Activated CD4-positive, alpha-beta T cell treated with anti-CD3 and anti-CD28 coated beads, Interleukin-2, amount 10 ng/mL, durations not matched to agents 24 days and 14 days (primary cell): ENCODE measurements around the gene MAMLD1. TPM values are rescaled to one million over a fixed set of nuclear protein-coding genes. Genes with fewer than 3 reads are reported as not detected.
A peak's percentile ranks its signal among the peaks of the same experiment; 100 is the strongest.

Experiments
- DNase-seq: peaks from one replicate; pipeline ENCODE4 v3.0.0; 2022
- H3K27ac Mint-ChIP-seq: one replicate; pipeline ENCODE4 v1.8.0; 2022; ENCODE audit warnings: mild to moderate bottlenecking, mixed read lengths
- H3K27me3 Mint-ChIP-seq: one replicate; pipeline ENCODE4 v1.8.0; 2022; ENCODE audit warnings: mixed read lengths
- H3K36me3 Mint-ChIP-seq: one replicate; pipeline ENCODE4 v1.8.0; 2022; ENCODE audit warnings: low read depth, mild to moderate bottlenecking, mixed read lengths
- H3K4me1 Mint-ChIP-seq: one replicate; pipeline ENCODE4 v1.8.0; 2021; ENCODE audit warnings: mixed read lengths
- H3K4me3 Mint-ChIP-seq: one replicate; pipeline ENCODE4 v1.8.0; 2022; ENCODE audit warnings: mild to moderate bottlenecking, moderate library complexity, mixed read lengths
- H3K9me3 Mint-ChIP-seq: one replicate; pipeline ENCODE4 v1.8.0; 2021; ENCODE audit warnings: mixed read lengths
- intact Hi-C: fragments of 100-400 bp; cut with micrococcal nuclease; formaldehyde crosslinking; loops from one replicate; pipeline ENCODE4 v1.15.1; 2023
- total RNA-seq: library from RNA; stranded (reverse); gene quantifications from 2 replicates; pipeline ENCODE4 v1.2.3, GENCODE V29; 2022

MAMLD1 gene
- total RNA-seq, 1 donor from 2014 or later, result 14.2 TPM

DNA sequence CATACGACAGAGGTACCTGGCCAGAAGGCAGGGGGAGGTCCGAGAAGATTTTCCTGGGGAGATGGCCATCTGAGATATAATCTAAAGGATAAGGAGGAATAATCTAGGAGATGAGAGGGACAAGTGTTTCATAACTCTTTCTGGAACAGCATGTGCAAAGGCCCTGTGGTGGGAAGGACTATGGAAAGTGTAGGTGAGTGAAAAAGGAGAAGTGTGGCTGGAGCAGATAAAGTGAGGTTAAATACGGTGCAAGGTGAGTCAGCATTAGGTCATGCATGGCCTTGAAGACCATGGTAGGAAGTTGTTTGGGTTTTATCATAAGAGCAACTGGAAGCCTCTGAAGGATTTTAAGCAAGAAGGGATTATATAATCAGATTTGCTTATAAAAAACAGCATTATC is 170.7 kb downstream of the MAMLD1 start:
- Mint-ChIP-seq H3K9me3 (no peaks in the 10 kb centered on the region), H3K27ac (no peak overlapping the region), H3K4me3 (no peak overlapping the region), H3K4me1 (no peaks in the 10 kb centered on the region), H3K36me3 (no peaks in the 10 kb centered on the region), H3K27me3 (no peaks in the 10 kb centered on the region)
- DNase-seq, result no peak
- intact Hi-C loops, result no loop called here

DNA sequence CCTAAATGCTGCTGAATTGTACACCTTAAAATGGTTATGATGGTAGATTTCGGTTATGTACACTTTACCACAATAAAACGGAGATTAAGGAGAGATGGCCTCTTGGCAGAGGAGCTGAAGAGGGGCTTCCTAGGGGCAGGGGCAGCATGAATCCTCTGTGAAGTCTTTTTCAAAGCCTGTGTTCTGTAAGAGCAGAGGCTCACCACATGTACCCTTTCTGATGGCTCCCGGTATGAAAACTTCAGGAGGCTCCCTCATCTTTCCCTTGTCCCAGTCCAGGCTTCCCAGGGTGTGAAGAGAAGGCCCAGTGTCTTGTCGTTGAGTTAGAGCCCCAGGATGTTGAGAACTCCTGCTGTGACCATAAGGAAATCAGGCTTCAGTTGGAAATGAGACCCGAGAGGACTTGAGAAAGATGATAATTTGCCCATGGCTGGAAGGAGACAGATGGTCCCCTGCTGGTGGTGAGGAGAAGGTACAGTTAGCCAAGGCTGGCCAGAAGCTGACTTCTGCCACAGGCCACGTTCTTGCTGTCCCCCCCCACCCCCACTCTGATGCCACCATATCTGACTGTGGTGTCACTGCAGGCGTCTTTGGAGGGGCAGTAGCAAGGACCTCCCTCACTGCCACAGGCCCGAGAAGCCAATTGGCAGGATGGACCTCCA is 173.5 kb downstream of the MAMLD1 start:
- H3K27me3 Mint-ChIP-seq, result no peaks in the 10 kb centered on the region
- H3K9me3 Mint-ChIP-seq, result no peaks in the 10 kb centered on the region
- no peak overlapping the region for H3K27ac Mint-ChIP-seq
- H3K4me3 Mint-ChIP-seq, result no peak overlapping the region
- no peaks in the 10 kb centered on the region for H3K4me1 Mint-ChIP-seq
- intact Hi-C loops, result no loop called here
- no peaks in the 10 kb centered on the region for H3K36me3 Mint-ChIP-seq
- DNase-seq, result no peak

DNA sequence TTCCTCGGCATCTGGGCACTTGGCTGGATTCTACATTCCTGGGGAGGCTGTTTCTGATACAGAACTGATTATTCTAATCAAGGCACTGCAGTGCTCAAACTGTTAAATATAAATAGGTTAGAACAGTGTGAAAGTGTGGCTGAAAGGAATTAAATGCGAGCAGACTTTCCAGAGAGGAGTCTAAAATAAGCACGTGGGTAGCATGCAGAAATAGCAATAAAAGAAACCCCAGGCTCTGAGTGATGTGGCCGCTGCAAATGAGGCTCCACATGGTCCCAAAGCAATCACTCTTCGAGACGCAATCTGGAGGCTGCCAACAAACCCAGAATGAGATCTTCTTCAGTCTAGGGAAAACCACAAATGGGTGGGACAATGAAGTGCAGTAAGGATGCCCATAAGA is 174.7 kb downstream of the MAMLD1 start:
- Mint-ChIP-seq H3K4me1 (no peaks in the 10 kb centered on the region), H3K4me3 (no peak overlapping the region), H3K27ac (no peak overlapping the region), H3K36me3 (no peaks in the 10 kb centered on the region), H3K27me3 (no peaks in the 10 kb centered on the region), H3K9me3 (no peaks in the 10 kb centered on the region)
- no peak for DNase-seq
- intact Hi-C loops, result no loop called here

DNA sequence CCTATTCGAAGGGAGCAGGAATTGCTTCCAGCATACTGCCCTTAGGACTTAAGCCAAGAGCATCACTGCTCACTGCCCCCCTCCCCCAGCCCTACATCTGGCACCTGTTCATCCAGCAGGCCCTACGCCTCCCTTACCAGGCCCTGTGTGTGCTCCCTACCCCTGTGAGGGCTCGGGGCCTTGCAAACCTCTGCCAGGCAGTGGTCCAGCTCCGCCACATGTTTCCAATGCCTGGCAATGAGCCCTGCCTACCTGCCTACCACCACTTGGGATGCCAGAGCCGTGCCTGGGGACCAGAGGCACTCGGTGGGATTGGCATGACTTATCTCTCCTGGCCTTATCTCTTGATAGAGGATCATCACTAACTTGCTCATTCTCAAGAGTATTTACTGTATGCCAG is 177.8 kb downstream of the MAMLD1 start:
- Mint-ChIP-seq H3K27me3 (no peaks in the 10 kb centered on the region), H3K4me1 (peaks cover 2% of the 10 kb centered on the region), H3K4me3 (no peak overlapping the region), H3K9me3 (no peaks in the 10 kb centered on the region), H3K27ac (no peak overlapping the region), H3K36me3 (no peaks in the 10 kb centered on the region)
- no peak for DNase-seq
- intact Hi-C loops, result no loop called here

DNA sequence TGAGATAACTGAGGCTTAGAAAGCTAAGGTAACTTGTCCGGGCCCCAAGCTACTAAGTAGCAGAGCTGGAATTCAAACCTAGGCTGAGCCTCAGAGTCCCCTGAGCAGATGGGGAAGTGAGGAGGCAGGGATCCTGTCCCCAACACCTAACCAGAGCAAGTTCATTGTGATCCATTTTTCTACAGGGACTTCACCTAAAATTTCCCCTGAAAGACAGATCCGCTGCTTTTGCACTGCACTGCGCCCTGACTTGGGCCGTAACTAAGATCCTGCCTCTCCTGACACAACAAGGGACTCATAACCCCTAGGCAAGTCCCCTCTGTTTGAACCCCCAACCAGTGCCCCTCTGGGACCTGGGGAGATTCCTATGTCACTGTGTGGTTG is 179.7 kb downstream of the MAMLD1 start:
- H3K27me3 Mint-ChIP-seq, result no peaks in the 10 kb centered on the region
- peaks cover 11% of the 10 kb centered on the region for H3K4me1 Mint-ChIP-seq
- H3K4me3 Mint-ChIP-seq, result no peak overlapping the region
- H3K9me3 Mint-ChIP-seq, result no peaks in the 10 kb centered on the region
- no peak for DNase-seq
- no peaks in the 10 kb centered on the region for H3K36me3 Mint-ChIP-seq
- intact Hi-C loops, result no loop called here
- no peak overlapping the region for H3K27ac Mint-ChIP-seq

DNA sequence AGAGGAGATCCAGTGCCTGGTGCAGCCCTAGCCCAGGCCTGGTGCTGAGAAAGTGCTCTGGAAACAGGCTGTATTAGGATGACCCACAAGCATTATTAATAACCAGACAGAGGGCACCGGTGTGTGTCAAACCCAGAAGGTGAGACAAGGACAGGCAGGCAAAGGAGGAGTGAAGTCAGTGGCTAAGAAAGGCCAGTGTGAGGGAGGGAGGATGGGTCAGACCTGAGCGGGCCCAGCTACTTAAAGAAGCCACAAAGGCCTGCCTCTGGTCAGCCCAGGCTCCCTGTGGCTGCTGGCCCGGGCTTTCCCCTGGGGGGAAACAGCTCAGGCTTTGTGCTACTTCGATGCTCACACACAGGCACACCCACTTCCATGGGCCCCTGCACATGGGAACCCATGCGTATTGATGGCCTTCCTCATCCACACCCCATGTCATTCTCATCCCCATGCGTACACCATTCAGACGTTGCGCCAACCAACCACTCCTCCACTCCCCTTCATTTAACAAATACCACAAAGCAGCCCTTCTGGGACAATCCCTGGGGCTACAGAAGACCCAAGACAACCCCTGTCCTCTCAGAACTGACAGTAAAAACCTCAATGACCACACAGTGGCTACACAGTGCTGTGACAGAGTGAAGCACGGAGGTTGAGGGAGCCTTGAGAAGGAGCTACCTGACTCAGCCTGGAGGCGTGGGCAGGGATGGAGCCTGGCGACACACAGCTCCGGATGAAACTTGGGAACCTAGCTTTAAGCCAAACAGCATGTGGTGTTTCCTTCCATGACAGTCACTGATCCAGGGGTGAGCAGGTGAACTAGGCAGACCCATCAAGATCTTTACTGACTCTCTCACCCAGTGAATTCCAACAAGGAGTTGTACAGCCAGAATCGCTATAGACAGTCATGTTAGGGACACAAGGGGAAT is 180.4 kb downstream of the MAMLD1 start:
- Mint-ChIP-seq H3K9me3 (no peaks in the 10 kb centered on the region), H3K36me3 (no peaks in the 10 kb centered on the region), H3K27me3 (no peaks in the 10 kb centered on the region), H3K27ac (no peak overlapping the region), H3K4me3 (no peak overlapping the region), H3K4me1 (peaks cover 16% of the 10 kb centered on the region)
- no peak for DNase-seq
- intact Hi-C loops, result no loop called here

DNA sequence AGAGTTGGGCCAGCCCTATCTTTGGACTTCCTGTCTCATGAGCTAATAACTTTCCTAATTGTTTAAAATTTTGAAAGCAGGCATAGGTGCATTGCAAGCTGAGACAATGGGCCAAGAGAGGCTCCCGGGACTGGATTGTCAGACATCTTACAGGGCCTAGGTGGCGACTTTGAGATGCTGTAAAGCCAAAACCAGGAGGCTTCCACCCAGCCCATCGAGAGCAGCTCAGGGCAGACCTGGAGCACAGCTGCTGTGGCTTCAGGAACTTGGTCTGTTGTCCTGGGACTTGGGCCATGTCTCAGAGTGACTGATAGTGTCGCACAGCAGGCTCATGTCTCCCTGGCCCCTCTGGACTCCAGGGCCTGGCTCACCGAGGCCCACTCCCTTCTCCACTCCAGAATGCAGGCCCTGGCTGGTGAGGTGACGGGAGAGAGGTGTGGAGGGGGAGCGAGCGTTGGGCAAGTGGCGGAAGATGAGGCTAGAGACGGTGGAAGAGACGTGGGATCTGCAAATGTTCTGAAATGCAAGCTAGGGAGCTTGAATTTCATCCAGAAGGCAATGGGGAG is 181.2 kb downstream of the MAMLD1 start:
- H3K9me3 Mint-ChIP-seq, result no peaks in the 10 kb centered on the region
- H3K4me1 Mint-ChIP-seq, result peaks cover 20% of the 10 kb centered on the region
- intact Hi-C loops, result no loop called here
- H3K27me3 Mint-ChIP-seq, result no peaks in the 10 kb centered on the region
- H3K27ac Mint-ChIP-seq, result no peak overlapping the region
- peak; percentile 67 for DNase-seq
- no peaks in the 10 kb centered on the region for H3K36me3 Mint-ChIP-seq
- H3K4me3 Mint-ChIP-seq, result no peak overlapping the region

DNA sequence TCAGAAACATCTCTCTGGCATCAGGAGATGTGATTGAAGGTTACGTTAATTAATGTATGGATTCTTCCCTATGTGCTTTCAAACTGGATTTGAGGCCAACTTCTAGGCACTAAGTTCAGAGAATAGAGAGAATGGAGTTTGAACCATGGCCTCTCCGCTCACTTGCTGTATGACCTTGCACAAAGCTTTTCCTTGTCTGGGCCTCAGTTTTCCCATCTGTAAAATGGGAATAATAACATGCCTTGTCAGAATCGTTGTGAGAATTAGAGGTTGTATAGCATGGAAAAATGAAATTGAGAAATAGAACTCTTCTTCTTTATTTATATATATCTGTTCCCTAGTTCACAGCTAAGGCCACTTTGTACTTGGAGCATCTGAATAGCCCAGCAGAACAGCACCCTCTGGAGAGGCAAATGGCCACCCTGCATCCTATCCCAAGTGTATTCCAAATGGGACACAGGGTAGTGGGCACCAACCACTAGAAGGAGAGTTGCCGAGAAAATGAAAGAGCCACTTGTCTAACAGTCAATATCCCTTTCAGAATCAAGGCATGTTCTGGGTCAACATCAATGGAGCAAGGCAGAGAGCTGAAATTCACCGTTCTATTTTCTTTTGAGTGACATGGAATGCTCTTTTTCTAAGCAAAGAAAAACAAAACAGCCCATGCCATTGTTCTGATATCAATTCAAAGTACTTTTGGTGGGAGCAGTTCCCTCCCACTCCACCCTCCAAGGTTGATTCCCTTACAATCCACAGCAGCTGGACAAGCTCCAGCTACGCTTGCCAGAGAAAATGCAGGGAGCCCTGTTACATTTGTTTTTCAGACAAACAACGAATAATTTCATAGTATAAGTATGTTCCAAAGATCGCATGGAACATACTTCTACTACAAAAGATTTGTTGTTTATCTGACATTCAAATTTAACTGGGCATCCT is 182.0 kb downstream of the MAMLD1 start:
- intact Hi-C loops, result no loop called here

DNA sequence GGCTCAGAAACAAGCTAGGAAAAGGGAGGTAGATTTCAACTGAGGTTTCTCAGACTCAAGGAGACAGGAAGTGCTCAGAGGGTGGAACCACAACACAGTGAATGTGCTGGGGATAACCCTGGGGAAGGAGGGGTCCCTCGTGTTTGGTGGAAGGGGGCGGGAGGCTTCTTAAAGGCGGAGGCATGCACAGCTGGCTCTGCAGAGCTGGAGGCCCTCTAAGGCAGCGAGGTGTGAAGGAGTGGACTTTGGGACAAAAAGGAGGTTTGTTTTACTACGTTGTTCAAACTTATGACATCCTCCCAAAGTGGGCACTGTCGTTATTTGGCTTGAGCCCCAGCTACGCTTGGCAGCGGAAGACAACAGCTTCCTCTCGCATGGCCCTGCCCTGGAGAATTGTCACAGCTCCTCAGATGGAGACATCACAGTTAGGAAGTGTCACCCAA is 183.6 kb downstream of the MAMLD1 start:
- peak overlapping the region; percentile 82 for H3K27ac Mint-ChIP-seq
- H3K4me1 Mint-ChIP-seq, result peaks cover 20% of the 10 kb centered on the region
- no peaks in the 10 kb centered on the region for H3K9me3 Mint-ChIP-seq
- H3K4me3 Mint-ChIP-seq, result peak overlapping the region; percentile 61
- intact Hi-C loops, result loop anchor here (2.0 kb wide), 1 partner anchor 28 kb away; no protein-coding TSS in a partner anchor
- no peaks in the 10 kb centered on the region for H3K27me3 Mint-ChIP-seq
- DNase-seq, result peak; percentile 83
- H3K36me3 Mint-ChIP-seq, result no peaks in the 10 kb centered on the region

More for the DNA sequence above, 182.0 kb downstream of the MAMLD1 start:
- Mint-ChIP-seq H3K27ac (no peak overlapping the region), H3K4me3 (no peak overlapping the region), H3K9me3 (no peaks in the 10 kb centered on the region), H3K27me3 (no peaks in the 10 kb centered on the region), H3K4me1 (peaks cover 20% of the 10 kb centered on the region), H3K36me3 (no peaks in the 10 kb centered on the region)
- DNase-seq, result no peak

DNA sequence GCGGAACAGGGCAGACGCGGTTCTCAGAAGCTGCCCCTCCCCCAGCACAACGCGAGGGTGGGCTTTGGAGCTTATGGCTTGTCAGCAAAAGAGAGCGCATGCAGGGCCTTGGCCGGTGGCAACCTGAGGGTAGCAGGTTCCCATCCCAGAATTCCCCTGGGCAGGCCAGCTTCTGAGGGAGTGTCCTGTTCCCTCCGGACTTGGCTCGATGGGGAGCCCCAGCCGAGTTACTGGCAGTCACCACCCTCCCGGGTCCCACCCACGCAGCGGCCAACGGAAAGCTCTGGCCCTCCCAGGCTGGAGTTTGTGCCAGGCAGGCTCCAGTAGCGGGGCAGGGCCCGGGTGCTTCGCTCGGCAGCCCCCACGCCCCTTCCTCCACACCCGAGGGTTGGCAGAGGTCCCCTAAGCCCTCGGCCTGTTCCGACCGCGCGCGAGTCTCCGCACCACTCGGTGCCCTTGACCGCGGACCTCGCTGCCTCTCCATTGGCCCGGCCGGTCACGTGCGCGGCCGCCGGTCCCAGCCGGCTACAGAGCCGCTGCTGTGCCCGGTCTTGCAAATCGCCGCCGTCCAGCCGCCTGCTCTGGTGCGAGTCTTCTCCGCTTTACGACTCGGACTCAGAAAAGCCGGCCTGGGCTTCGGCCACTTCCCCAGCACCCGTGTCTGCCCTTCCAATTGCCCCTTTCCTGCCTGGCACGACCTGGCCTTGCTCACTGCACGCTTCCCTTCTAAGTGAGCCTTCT is 184.4 kb downstream of the MAMLD1 start:
- peak overlapping the region; percentile 77 for H3K27ac Mint-ChIP-seq

DNA sequence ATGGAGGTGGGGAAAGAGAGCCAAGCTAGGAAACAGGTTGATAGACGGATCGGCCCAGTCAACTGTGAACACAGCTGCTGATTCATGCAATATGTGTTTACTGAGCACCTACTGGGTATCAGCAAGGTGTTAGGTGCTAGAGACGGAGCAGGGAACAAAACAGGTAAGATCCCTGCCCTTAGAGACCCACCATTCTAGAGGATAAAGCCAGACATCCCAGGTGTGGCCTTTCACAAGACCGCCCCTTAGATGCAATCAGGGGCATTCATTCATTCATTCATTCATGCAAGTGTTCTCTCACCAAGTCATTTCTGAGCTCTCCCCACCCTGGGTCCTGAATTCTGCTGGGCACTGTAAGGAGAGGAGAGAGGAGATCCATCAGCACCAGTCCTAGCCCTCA is 185.1 kb downstream of the MAMLD1 start:
- H3K4me3 Mint-ChIP-seq, result peak overlapping the region; percentile 55
- DNase-seq, result no peak
- H3K4me1 Mint-ChIP-seq, result peaks cover 20% of the 10 kb centered on the region
- intact Hi-C loops, result no loop called here
- H3K27me3 Mint-ChIP-seq, result no peaks in the 10 kb centered on the region
- no peaks in the 10 kb centered on the region for H3K36me3 Mint-ChIP-seq
- H3K9me3 Mint-ChIP-seq, result no peaks in the 10 kb centered on the region
- peak overlapping the region; percentile 77 for H3K27ac Mint-ChIP-seq

More for the DNA sequence above, 184.4 kb downstream of the MAMLD1 start:
- H3K4me3 Mint-ChIP-seq, result peak overlapping the region; percentile 55
- peak; percentile 59 for DNase-seq
- no peaks in the 10 kb centered on the region for H3K9me3 Mint-ChIP-seq
- intact Hi-C loops, result loop anchor here (2.0 kb wide), 1 partner anchor 27 kb away; no protein-coding TSS in a partner anchor
- no peaks in the 10 kb centered on the region for H3K36me3 Mint-ChIP-seq
- H3K4me1 Mint-ChIP-seq, result peaks cover 20% of the 10 kb centered on the region
- no peaks in the 10 kb centered on the region for H3K27me3 Mint-ChIP-seq

DNA sequence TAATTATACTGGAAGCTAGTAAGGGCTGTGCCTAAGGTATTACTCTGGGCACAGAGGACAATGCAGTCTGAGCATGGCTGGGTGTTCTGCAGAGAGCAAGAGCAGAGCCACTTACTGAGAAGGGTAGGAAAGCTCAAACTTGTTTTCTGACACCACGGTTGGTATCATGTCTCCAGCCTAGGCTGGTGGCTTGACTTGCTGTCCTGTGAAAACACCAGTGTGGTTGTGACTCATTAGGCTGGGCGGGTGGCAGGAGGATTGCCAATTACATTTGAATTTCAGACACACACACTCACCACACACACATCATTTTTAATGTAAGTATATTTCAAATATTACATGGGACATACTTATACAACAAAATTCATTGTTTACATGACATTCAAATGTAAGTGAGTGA is 185.6 kb downstream of the MAMLD1 start:
- H3K4me3 Mint-ChIP-seq, result no peak overlapping the region
- no peaks in the 10 kb centered on the region for H3K27me3 Mint-ChIP-seq

DNA sequence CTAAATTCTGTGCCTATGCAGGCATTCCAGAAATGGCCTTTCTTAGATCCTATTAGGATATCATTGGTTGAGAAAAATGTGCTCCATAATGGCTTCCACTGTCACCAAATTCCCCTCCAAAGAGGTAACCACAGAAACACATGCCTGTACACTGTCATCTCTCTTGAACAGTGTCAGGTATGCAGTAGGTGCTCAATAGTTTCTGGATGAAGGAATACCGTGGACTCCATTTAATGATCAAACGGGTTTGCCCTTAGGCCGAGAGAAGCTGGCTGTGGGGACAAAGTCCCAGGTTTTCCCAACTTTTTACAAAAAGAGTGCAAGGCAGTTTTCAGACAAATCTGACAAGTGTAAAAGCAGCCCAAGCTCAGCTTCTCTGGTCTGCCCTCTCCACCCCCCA is 188.8 kb downstream of the MAMLD1 start:
- H3K27ac Mint-ChIP-seq, result no peak overlapping the region

More for the DNA sequence above, 185.6 kb downstream of the MAMLD1 start:
- intact Hi-C loops, result no loop called here
- no peak for DNase-seq
- Mint-ChIP-seq H3K27ac (no peak overlapping the region), H3K36me3 (no peaks in the 10 kb centered on the region), H3K4me1 (peaks cover 19% of the 10 kb centered on the region), H3K9me3 (peaks cover 3% of the 10 kb centered on the region)

More for the DNA sequence above, 188.8 kb downstream of the MAMLD1 start:
- peaks cover 4% of the 10 kb centered on the region for H3K27me3 Mint-ChIP-seq
- intact Hi-C loops, result no loop called here
- no peak for DNase-seq
- H3K4me1 Mint-ChIP-seq, result peaks cover 10% of the 10 kb centered on the region
- H3K9me3 Mint-ChIP-seq, result peaks cover 3% of the 10 kb centered on the region
- H3K4me3 Mint-ChIP-seq, result no peak overlapping the region
- no peaks in the 10 kb centered on the region for H3K36me3 Mint-ChIP-seq
